Astrocyte of the spinal cord (primary cell): Measurements from ENCODE around the gene EPS8L3.
"Not testable (repeated sequence)": the region's sequence is repeated elsewhere in the genome, so short reads cannot be mapped to it uniquely, and the experiment has no call there.

Experiments
- DNase-seq: peaks from one replicate; pipeline ENCODE4 v3.0.0; 2011; ENCODE audit warnings: low read depth, low spot score
- H3K4me3 ChIP-seq: 2 replicates; pipeline ENCODE4 v1.5.1; 2011; ENCODE audit warnings: low read depth, mild to moderate bottlenecking, low read length, moderate library complexity
- in situ Hi-C: cut with HindIII; loops from 2 replicates; pipeline ENCODE4 v1.10.0; 2017; ENCODE audit warnings: low sequenced_read_pairs
- TF ChIP-seq, protein P1 (sequence below): IDR thresholded peaks from 2 replicates; pipeline ENCODE4 v1.5.1; 2012; ENCODE audit warnings: low read depth, mild to moderate bottlenecking, low read length, inconsistent platforms

EPS8L3 gene

DNA sequence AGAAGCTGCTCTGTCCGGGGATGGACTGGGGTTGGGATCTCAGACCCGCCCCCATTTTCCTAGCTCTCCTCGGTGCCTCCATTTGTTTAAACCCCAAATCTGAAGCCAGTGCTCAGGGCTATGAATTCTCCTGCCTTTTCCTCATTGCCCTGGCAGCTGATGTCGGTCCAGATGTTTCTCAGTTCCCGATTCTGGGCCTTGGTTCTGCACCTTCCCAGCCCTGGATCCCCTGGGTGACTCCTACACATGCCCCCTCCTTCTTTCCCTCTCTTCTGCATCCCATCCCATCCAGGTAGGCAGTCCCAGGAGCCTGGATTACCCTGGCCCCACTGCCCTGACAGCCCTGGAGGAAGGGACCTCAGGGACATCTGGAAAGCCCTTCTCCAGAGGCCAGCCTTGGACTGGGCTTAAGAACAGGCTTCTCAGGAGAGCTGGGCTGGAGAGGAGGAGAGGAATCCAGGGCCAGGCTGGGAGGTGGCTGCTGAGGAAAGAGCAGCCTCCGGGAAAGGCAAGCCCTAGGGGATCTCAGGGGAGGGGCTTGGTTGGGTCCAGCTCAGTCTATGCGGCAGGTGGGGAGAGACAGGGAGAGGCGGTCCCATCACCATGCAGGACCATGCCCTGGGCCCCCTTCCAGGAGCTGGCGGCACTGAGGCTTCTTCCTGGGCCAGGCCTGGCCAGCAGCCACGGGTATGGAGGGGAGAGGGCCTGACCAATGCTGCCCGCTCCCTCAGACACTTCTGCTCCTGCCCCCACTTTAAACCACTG is 6.8 kb upstream of the EPS8L3 start:
- in situ Hi-C loops = loop anchor here (10.0 kb wide), 1 partner anchor 126 kb away; no protein-coding TSS in a partner anchor
- DNase-seq = no peak
- TF ChIP-seq, protein P1, sequence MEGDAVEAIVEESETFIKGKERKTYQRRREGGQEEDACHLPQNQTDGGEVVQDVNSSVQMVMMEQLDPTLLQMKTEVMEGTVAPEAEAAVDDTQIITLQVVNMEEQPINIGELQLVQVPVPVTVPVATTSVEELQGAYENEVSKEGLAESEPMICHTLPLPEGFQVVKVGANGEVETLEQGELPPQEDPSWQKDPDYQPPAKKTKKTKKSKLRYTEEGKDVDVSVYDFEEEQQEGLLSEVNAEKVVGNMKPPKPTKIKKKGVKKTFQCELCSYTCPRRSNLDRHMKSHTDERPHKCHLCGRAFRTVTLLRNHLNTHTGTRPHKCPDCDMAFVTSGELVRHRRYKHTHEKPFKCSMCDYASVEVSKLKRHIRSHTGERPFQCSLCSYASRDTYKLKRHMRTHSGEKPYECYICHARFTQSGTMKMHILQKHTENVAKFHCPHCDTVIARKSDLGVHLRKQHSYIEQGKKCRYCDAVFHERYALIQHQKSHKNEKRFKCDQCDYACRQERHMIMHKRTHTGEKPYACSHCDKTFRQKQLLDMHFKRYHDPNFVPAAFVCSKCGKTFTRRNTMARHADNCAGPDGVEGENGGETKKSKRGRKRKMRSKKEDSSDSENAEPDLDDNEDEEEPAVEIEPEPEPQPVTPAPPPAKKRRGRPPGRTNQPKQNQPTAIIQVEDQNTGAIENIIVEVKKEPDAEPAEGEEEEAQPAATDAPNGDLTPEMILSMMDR = no peak
- no peak overlapping the region for H3K4me3 ChIP-seq

DNA sequence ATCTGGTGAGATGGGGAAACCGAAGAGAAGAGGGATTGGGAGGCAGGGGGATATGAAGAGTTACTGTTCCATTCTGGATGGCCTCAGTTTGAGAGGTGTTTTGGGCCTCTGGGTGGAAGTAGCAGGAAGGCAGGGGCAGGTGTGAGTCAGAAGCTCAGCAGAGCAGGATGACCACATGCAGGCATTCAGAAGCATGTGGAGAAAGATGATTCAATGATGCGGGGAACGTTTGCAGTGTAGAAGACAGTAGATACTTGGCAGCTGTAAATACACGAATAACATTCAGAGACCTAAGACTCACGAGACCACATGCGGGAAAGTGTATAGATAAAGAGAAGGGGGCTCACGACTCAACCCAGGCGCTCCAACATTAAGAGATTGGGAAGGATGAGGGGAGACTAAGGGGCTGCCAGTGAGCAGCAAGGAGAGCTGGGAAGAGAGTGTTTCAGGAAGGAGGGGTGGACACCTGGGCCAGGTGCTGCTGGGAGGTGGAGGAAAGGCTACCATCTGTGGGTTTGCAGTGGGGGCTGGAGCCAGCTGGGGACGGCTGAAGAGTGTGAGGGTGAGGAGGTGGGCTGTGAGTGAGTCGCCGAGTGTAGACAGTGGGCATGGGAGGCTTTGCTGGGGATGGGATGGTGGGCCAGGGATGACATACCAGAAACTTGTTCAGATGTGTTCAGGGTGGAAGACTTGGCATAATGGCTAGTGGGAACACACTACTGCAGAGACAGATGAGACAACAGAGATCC is 5.8 kb upstream of the EPS8L3 start:
- no peak overlapping the region for H3K4me3 ChIP-seq
- TF ChIP-seq, protein P1 = no peak
- DNase-seq = peak; percentile 78
- in situ Hi-C loops = loop anchor here (10.0 kb wide), 1 partner anchor 125 kb away; no protein-coding TSS in a partner anchor

DNA sequence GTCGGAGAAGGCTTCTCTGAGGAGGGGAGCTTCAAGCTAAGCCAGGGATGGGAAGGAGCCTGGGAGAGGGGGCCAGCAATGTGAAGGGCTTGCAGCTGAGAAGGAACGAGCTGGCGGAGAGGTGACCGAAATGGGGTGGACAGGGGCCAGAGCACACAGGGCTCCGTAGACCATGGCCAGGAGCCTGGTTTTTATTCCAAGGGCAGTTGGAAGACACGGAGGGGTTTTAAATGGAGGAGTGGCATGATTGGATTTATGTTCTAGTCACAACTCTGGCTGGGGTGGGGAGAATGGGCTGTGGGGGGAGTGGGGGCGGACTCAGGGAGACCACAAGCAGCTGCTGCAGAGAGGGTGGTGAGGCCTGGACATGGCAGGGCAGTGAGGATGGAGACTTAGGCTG is 5.1 kb upstream of the EPS8L3 start:
- H3K4me3 ChIP-seq = no peak overlapping the region
- in situ Hi-C loops = no loop called here
- DNase-seq = no peak
- TF ChIP-seq, protein P1 = no peak

DNA sequence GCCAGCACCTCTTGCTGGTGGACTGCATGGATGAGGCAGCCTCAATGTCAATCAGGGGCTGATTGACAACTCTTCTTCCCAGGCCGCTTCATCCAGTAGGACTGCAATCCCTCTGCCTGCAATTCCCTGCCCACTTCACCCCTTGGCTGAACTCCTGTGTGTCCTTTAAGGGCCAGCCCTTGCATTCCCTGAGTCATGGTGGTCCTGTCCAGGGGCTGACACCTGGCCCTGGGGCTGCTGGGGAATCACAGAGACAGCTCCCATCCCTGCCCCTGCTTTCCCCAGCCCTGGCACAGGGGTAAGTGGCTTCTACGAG is 4.6 kb upstream of the EPS8L3 start:
- in situ Hi-C loops = no loop called here
- TF ChIP-seq, protein P1 = no peak
- DNase-seq = no peak
- no peak overlapping the region for H3K4me3 ChIP-seq

DNA sequence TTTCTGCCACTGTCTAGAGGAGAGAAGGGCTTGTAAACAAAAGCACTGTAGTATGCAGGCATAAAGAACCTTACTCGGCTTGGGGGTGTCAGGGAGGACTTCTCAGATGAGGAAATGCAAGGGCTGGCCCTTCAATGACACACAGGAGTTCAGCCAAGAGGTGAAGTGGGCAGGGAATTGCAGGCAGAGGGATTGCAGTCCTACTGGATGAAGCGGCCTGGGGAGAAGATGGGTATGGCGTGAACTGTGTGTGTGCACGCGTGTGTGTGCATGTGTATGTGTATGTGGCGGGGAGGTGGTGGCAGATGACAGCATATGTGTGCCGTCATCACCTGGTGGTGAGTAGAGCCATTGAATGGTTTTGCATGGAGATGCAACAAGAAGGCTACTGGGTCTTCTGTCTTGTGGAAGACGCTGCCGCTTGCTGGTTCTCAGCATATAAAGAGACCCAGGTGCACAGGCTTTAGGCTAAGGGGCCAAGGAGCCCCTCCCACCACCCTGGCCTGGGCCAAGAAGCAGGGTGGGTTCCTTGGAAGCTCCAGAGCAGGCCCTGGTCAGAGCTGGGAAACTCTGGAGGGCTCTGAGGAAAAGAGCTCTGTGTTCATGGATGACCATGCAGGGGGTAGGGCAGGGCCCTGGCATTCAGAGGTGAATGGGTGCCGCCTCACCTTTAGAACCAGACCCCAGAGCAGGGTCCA is 4.1 kb upstream of the EPS8L3 start:
- in situ Hi-C loops = no loop called here
- TF ChIP-seq, protein P1 = no peak
- DNase-seq = no peak
- H3K4me3 ChIP-seq = no peak overlapping the region

DNA sequence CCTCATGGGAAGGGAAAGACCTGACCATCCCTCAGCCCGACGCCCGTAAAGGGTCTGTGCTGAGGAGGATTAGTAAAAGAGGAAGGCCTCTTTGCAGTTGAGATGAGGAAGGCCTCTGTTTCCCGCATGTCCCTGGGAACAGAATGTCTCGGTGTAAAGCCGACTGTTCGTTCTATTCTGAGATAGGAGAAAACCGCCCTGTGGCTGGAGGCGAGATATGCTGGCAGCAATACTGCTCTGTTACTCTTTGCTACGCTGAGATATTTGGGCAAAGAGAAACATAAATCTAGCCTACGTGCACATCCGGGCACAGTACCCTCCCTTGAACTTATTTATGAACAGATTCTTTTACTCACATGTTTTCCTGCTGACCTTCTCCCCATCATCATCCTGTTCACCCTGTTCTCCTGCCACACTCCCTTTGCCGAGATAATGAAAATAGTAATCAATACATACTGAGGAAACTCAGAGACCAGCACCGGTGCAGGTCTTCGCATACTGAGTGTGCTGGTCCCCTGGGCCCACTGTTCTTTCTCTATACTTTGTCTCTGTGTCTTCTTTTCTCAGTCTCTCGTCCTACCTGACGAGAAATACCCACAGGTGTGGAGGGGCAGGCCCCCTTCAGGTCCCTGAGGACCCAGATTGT is 3.4 kb upstream of the EPS8L3 start:
- H3K4me3 ChIP-seq, in situ Hi-C loops, DNase-seq: not testable (repeated sequence)
